NCI-H1092 (cell line): ENCODE measurements around the gene FIGNL2.

Experiments used
- DNase-seq: peaks from one replicate; lab custom pipeline; 2025; lab: John Stamatoyannopoulos, UW

Gene FIGNL2

DNA sequence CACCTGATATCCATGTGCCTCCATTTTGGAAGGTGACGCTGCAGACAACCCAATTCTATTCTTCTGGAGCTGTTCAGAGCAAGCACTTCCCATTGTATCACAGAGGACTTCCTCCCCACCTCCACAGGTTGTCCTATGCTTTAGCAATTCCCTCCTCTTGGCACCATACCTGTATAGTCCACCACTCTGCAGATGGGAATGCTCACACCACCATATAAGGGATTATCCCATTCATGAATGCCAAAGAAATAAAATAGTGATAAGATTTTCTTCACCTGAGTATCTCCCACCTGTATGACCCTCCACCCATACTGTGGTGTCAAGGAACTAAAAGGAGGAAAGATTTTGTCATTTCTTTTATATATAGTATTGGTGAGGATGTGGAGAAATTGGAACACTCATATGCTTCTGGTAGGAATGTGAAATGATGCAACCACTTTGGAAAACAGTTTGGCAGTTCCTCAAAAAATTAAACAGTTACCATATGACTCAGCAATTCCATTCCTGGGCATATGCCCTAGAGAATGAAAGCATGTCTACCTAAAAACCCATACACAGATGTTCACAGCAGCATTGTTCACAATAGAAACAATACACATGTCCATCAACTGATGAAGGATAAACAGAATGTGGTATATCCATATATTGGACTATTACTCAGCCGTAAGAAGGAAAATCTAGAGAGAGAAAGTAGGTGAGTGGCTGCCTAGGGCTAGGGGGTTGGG, 75.2 kb downstream of the FIGNL2 start:
- no peak for DNase-seq

DNA sequence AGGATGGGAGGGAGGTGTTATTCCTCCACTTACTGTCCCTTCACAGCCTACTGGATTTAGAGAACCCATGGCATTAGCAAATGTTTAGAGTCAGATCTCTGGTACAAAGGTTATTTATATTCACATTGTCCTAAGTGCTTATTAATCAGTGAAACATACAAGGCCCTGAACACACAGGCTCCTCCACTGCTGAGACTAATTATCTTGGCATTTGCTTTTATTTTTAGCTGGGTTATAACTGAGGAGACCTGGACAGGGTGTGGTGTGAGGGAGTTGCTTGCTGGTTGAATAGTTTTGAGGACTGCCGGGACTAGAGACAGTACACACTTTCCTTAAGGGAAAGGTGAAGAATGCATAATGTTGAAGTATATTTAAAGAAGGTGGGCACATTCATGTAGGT, 77.5 kb downstream of the FIGNL2 start:
- DNase-seq, result no peak
